T-helper 1 cell treated with Interleukin-12 subunit alpha and Interleukin-12 subunit beta and Interleukin-4 antibody, amounts not matched to agents 30 μg/mL and 1 μg/mL, for 36 hours (primary cell): ENCODE data around the gene TBK1.
A peak's percentile ranks its signal among the peaks of the same experiment; 100 is the strongest.

Experiments
- H3K27ac Mint-ChIP-seq: one replicate; pipeline ENCODE4 v1.8.0; 2021; ENCODE audit warnings: mild to moderate bottlenecking, mixed read lengths
- H3K27me3 Mint-ChIP-seq: one replicate; pipeline ENCODE4 v1.8.0; 2021; ENCODE audit warnings: low read depth, mixed read lengths
- H3K36me3 Mint-ChIP-seq: one replicate; pipeline ENCODE4 v1.8.0; 2021; ENCODE audit warnings: low read depth, mixed read lengths
- H3K4me1 Mint-ChIP-seq: one replicate; pipeline ENCODE4 v1.8.0; 2021; ENCODE audit warnings: low read depth, mixed read lengths
- H3K4me3 Mint-ChIP-seq: one replicate; pipeline ENCODE4 v1.8.0; 2021; ENCODE audit warnings: mild to moderate bottlenecking, moderate library complexity, mixed read lengths
- H3K9me3 Mint-ChIP-seq: one replicate; pipeline ENCODE4 v1.8.0; 2021; ENCODE audit warnings: mixed read lengths

TBK1 gene

DNA sequence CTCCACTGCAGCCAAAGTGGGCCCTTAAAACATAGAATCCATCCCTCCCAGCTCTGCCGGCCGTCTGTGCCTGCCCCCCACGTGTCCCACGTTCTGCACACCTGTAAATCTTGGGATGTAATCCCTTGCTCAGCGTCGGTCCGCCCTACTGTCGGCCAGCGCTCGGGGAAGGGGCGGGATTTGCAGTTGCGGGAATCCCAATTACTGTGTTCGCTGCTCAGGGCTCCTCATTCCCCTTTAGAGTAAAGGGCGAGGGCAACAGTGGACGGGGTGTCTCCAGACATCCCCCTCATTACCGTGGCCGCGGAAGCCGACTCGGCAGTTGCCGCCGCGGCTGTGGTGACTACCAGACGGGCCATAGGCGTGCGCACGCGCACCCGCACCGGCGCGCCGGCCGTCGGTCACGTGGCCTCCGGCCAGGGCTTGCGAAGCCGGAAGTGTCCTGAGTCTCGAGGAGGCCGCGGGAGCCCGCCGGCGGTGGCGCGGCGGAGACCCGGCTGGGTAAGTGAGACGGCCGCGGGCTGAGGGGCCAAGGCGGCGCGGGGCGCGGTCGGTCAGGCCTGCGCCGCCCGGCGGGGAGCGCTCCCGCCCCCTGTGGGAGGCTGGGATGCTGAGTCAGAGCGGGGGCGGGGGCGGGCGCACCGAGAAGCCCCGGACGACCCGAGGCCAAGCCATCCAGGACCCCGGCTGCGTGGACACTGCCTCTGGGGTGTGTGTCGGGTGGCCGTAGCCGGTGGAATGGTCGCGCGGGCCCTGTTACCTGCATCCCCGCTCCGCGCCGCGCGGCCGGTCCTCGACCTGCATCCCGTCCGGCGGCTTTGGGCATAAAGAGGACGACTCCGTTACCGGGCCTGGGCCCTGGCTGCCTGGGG is at the start of gene TBK1:
TBK1 (plus strand) TSS at position 434 of the 872 bp plus-strand sequence. CDS start 3,751 bp downstream, outside the sequence.
- H3K4me1 Mint-ChIP-seq = peaks cover 37% of the 10 kb centered on the region
- H3K36me3 Mint-ChIP-seq = peaks cover 23% of the 10 kb centered on the region
- no peaks in the 10 kb centered on the region for H3K9me3 Mint-ChIP-seq

DNA sequence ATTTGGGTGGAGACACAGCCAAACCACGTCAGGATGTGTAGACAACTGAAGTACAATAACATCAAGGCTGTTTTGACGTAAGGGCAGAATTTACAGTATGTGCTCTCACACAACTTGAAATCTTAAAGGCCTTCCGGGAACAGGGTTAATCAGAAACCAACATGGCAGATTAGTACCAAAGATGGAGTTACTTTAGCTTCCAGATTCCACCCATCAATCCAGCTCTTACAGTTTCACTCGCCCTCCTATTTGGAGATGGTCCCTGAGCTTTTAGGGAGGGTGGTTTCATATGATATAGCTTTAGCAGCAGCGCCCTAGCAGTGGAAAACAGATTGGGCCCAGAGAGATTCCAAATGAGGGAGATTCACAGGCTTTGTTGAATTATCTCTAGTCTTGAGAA is 49.7 kb upstream of the TBK1 start:
- H3K4me1 Mint-ChIP-seq = peaks cover 18% of the 10 kb centered on the region
- H3K9me3 Mint-ChIP-seq = no peaks in the 10 kb centered on the region
- H3K27ac Mint-ChIP-seq = no peak overlapping the region
- peak overlapping the region; percentile 25 for H3K4me3 Mint-ChIP-seq
- H3K27me3 Mint-ChIP-seq = peaks cover 4% of the 10 kb centered on the region
- H3K36me3 Mint-ChIP-seq = no peaks in the 10 kb centered on the region

More for the DNA sequence above, at the start of gene TBK1:
- H3K27ac Mint-ChIP-seq = peak within 1 kb of the TSS; percentile 92
- no peaks in the 10 kb centered on the region for H3K27me3 Mint-ChIP-seq
- peak within 1 kb of the TSS; percentile 94 for H3K4me3 Mint-ChIP-seq

DNA sequence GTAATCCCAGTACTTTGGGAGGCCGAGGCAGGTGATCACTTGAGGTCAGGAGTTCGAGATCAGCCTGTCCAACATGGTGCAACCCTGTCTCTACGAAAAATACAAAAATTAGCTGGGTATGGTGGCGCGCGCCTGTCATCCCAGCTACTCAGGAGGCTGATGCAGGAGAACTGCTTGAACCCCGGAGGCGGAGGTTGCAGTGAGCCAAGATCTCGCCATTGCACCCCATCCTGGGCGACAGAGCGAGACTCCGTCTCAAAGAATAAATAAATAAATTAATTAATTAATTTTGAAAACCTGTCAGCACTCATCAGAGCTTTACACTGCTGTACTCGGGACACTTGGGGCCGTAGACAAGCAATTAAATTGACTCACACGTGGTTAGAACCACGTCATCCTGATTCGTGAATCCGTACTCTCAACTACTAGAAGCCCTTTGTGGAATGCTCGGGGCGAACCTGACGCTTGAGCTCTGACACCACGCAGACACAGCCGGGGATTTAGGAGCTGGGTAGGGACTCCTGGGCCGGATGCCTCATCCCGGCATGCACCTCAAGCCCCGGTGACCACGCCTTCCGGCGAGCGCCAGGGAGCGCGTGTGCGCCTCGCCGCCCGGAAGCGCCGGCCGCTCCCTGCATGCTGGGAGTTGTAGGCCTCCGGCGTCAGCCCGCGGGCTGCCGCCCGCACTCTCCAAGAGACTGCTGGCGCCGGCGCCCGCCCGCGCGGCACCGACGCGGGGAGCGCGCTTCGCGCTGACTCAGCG is 48.0 kb upstream of the TBK1 start, which contains the start of gene XPOT:
XPOT (plus strand) TSS at position 686 of the 763 bp plus-strand sequence. CDS start 5,644 bp downstream, outside the sequence.
- Mint-ChIP-seq H3K4me1 (peaks cover 26% of the 10 kb centered on the region), H3K4me3 (peak within 1 kb of the TSS; percentile 96), H3K36me3 (no peaks in the 10 kb centered on the region), H3K9me3 (no peaks in the 10 kb centered on the region), H3K27ac (peak within 1 kb of the TSS; percentile 98), H3K27me3 (no peaks in the 10 kb centered on the region)

DNA sequence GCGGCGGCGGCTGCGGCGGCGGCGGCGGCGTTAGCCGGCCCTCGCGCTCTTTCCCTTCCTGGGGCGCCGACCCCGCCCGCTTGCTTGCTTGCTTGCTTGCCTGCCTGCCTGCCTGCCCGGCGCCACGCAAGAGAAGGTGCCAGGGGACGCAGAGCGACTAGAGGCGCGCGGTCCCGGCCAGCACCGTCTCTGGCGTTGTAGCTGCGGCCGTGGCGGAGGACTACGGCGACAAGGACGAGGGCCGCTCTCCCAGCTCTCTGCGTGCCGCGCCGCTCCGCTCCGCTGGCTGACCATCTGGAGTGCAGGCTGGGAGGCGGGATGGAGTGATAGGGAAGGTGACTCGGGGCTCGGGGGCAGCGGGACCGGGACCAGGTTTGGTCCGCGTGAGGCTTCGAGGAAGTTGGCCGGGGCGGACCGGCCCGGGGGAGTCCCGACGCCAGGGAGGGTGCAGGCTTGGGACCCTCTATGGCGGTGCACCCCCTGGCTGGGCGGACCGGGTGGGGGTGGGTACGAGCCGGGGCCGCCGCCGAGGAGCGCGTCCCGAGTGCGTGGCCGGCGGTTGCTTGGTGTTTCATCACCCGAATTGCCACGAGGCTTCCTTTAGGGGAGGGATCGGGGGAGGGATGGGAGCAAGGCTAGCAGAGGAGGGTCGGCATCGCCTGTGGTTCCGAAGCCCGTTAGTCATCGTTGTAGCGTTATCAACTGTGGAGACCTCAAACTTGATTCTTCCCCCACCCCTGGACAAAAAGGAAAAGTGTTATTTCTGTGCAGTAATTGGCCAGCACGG is 47.3 kb upstream of the TBK1 start:
- H3K36me3 Mint-ChIP-seq = peaks cover under 1% of the 10 kb centered on the region
- peaks cover 26% of the 10 kb centered on the region for H3K4me1 Mint-ChIP-seq
- H3K27me3 Mint-ChIP-seq = no peaks in the 10 kb centered on the region
- H3K4me3 Mint-ChIP-seq = peak overlapping the region; percentile 96
- H3K27ac Mint-ChIP-seq = peak overlapping the region; percentile 98
- no peaks in the 10 kb centered on the region for H3K9me3 Mint-ChIP-seq

DNA sequence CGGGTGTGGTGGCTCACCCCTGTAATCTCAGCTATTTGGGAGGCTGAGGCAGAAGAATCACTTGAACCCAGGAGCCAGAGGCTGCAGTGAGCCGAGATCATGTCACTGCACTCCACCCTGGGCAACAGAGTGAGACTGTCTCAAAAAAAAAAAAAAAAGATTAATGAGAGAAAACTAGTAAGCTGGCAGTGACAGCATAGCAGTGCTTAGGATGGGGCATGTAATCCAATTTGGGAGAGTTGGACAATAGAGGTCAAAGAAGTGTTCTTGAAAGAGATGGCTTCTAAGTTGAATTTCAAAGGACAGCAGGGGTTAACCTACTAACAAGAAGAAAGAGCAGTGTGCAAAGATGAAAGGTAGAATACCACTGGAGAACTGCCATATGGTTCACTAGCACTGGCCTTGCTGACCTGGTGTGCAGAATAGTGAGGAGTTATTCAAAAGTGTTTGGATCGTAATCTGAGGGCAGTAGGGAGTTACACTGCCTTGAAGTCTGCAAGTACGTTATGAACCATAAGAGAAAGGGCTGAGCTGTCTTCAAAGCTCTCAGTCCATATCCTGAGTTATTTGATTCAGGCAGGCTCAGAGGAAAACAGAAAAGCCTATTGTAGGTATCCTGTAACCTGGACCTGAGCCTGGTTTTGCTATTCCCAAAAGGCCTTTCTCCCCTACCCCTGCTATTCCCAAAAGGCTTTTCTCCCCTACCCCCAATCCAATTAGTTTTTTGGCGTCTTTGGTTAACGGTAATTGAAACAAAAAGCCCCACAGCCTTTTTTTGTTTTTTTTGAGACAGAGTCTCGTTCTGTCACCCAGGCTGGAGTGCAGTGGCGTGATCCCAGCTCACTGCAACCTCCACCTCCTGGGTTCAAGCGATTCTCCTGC is 44.3 kb upstream of the TBK1 start:
- Mint-ChIP-seq H3K9me3 (no peaks in the 10 kb centered on the region), H3K27me3 (no peaks in the 10 kb centered on the region), H3K4me3 (no peak overlapping the region), H3K27ac (no peak overlapping the region), H3K36me3 (peaks cover 17% of the 10 kb centered on the region), H3K4me1 (peaks cover 25% of the 10 kb centered on the region)

DNA sequence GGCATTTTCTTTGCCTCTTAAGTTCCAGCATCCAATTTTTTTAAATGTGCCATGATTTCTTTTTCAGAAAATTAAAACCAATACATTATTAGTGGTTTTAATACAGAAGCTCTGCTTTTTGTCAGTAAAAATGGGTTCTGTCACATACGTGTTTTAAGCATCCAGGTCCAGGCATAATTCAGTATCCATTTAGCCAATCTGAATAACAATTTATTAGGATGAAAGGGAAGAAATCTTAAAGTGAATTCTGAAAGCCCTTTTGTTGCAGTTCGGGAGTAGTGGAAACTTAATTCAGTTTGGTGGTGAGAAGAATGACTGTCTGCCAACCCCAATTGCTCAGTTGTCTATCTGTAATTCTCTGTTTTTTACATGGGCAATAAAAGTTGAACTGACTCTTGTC is 40.5 kb upstream of the TBK1 start:
- Mint-ChIP-seq H3K9me3 (no peaks in the 10 kb centered on the region), H3K36me3 (peaks cover 37% of the 10 kb centered on the region), H3K4me3 (no peak overlapping the region), H3K27me3 (no peaks in the 10 kb centered on the region), H3K4me1 (peaks cover 16% of the 10 kb centered on the region), H3K27ac (no peak overlapping the region)

- Mint-ChIP-seq H3K27ac (no peak overlapping the region), H3K4me1 (peaks cover 9% of the 10 kb centered on the region), H3K36me3 (peaks cover 40% of the 10 kb centered on the region), H3K27me3 (no peaks in the 10 kb centered on the region), H3K9me3 (no peaks in the 10 kb centered on the region), H3K4me3 (no peak overlapping the region)
Observed at GRCh38 chr12:64412459-64412858, 39.5 kb upstream of the TBK1 start.

DNA sequence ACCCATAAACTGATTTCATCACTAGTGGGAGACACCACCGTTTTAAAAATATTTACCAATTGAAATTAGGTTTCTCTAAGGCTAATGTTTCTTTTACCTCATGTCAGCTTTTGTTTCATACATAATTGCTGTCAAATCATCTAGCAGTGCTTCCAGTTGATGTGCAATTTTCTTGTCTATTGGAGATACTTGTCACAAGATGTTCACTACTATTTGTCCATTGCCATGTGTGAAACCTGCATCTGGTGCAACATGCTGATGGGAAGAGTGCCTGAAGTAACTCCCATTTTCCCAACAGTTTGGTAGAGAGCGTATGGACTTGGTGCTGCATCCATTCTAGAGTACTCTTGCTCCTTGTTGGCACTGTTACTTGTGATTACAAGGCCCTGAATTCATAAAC is 38.0 kb upstream of the TBK1 start:
- Mint-ChIP-seq H3K9me3 (no peaks in the 10 kb centered on the region), H3K4me3 (no peak overlapping the region)

DNA sequence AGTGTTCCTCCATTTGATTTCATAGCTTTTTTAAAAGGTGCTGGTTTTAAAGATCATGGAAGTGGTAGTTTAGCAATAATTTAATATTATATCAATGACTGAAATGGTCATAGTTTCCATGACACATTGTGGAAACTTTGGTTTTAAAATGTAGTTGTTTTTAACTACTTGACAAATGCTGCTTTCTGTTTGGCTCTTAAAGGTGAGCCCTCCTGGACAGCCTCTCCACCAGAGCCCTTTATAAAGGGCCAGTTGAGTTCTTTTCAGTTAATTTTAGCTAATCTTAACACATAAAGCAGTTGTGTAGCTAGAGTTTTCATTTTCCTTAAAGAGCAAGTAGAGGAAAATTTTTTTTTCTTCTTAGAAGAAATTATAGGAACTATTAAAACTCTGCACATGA is 33.7 kb upstream of the TBK1 start:
- Mint-ChIP-seq H3K27me3 (no peaks in the 10 kb centered on the region), H3K27ac (no peak overlapping the region), H3K36me3 (peaks cover 47% of the 10 kb centered on the region), H3K4me1 (peaks cover 2% of the 10 kb centered on the region), H3K4me3 (no peak overlapping the region), H3K9me3 (no peaks in the 10 kb centered on the region)

More for the DNA sequence above, 38.0 kb upstream of the TBK1 start:
- H3K27me3 Mint-ChIP-seq = no peaks in the 10 kb centered on the region
- H3K27ac Mint-ChIP-seq = no peak overlapping the region
- peaks cover 3% of the 10 kb centered on the region for H3K4me1 Mint-ChIP-seq
- H3K36me3 Mint-ChIP-seq = peaks cover 46% of the 10 kb centered on the region

DNA sequence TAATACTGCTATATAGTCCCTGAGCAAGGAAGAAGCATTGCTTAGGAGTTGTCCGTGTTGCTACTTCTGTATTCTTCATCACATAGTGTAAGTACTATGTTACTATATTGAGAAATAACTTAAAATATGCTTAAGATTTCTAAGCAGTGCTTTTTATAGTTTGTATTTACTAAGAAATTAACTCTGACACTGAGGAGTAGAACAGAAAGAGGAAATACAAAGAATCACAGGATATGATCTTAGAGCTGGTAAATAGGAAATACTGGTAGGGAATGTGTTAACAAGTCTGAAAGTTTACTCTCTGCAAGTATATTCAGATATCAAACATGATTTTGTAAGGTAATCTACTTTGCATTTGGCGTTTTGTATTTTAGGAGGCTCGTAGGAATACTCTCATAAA is 32.2 kb upstream of the TBK1 start:
- peaks cover 47% of the 10 kb centered on the region for H3K36me3 Mint-ChIP-seq

GRCh38 chr12:64427988-64428387 is 23.9 kb upstream of the TBK1 start:
- H3K36me3 Mint-ChIP-seq = peaks cover 63% of the 10 kb centered on the region
- no peaks in the 10 kb centered on the region for H3K27me3 Mint-ChIP-seq
- H3K4me3 Mint-ChIP-seq = no peak overlapping the region
- H3K27ac Mint-ChIP-seq = no peak overlapping the region
- H3K9me3 Mint-ChIP-seq = no peaks in the 10 kb centered on the region
- no peaks in the 10 kb centered on the region for H3K4me1 Mint-ChIP-seq

More for the DNA sequence above, 32.2 kb upstream of the TBK1 start:
- H3K27me3 Mint-ChIP-seq = no peaks in the 10 kb centered on the region
- H3K4me3 Mint-ChIP-seq = no peak overlapping the region
- peaks cover 2% of the 10 kb centered on the region for H3K4me1 Mint-ChIP-seq
- no peaks in the 10 kb centered on the region for H3K9me3 Mint-ChIP-seq
- no peak overlapping the region for H3K27ac Mint-ChIP-seq

- no peaks in the 10 kb centered on the region for H3K27me3 Mint-ChIP-seq
- H3K36me3 Mint-ChIP-seq = peaks cover 64% of the 10 kb centered on the region
- no peaks in the 10 kb centered on the region for H3K9me3 Mint-ChIP-seq
- H3K4me1 Mint-ChIP-seq = no peaks in the 10 kb centered on the region
- no peak overlapping the region for H3K4me3 Mint-ChIP-seq
- no peak overlapping the region for H3K27ac Mint-ChIP-seq
Observed at GRCh38 chr12:64428956-64429355, 23.0 kb upstream of the TBK1 start.

- Mint-ChIP-seq H3K4me1 (peaks cover 1% of the 10 kb centered on the region), H3K9me3 (no peaks in the 10 kb centered on the region), H3K27me3 (no peaks in the 10 kb centered on the region), H3K4me3 (no peak overlapping the region), H3K27ac (no peak overlapping the region), H3K36me3 (peaks cover 62% of the 10 kb centered on the region)
Observed at GRCh38 chr12:64430886-64431285, 21.0 kb upstream of the TBK1 start.
